GM12892 (cell line): ENCODE results near the gene RPL21.

Experiments used
- POLR2A ChIP-seq: IDR thresholded peaks from 2 replicates; pipeline ENCODE4 v1.6.1; 2011; ENCODE audit warnings: low read depth, low read length, control low read depth
- POLR2AphosphoS5 ChIP-seq: IDR thresholded peaks from 2 replicates; pipeline ENCODE4 v1.6.1; 2011; ENCODE audit warnings: low read depth, low read length, control low read depth

DNA sequence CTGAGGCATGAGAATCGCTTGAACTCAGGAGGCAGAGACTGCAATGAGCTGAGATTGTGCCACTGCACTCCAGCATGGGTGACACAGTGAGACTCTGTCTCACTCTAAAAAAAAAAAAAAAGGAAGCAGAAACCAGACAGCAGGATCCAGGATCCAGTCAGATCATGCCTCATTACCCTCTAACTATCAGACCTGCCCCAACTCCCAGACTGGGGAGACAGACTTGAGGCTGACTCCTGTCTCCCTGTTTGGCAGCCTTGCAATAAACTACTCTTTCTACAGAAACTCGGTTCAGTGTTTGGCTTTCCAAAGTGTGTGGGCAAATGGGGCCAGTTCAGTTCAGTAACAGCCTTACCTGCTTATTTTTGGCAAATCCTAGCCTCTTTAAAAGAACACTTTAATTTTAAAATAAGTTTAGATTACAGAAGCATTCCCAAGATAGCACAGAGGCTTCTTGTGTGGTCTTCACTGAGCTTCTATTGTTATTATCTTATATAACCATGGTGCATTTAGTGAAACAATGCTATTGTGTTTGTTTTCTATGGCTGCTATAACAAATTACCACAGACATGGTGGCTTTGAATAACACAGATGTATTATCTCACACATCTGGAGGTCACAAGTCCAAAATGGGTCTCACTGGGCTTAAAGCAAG is 37.8 kb downstream of the RPL21 start:
- TF ChIP-seq POLR2A, result no peak
- TF ChIP-seq POLR2AphosphoS5, result no peak
